ENCODE measurements around the gene MORF4L1.

The MORF4L1 gene

GRCh38 chr15:78928616-78929093 lies 56.0 kb downstream of the MORF4L1 start:
- peaks cover 19% of the 10 kb centered on the region for H3K4me1 ChIP-seq
- TF ChIP-seq, protein P1, sequence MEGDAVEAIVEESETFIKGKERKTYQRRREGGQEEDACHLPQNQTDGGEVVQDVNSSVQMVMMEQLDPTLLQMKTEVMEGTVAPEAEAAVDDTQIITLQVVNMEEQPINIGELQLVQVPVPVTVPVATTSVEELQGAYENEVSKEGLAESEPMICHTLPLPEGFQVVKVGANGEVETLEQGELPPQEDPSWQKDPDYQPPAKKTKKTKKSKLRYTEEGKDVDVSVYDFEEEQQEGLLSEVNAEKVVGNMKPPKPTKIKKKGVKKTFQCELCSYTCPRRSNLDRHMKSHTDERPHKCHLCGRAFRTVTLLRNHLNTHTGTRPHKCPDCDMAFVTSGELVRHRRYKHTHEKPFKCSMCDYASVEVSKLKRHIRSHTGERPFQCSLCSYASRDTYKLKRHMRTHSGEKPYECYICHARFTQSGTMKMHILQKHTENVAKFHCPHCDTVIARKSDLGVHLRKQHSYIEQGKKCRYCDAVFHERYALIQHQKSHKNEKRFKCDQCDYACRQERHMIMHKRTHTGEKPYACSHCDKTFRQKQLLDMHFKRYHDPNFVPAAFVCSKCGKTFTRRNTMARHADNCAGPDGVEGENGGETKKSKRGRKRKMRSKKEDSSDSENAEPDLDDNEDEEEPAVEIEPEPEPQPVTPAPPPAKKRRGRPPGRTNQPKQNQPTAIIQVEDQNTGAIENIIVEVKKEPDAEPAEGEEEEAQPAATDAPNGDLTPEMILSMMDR (IDR thresholded peaks at IDR 0.05; ENCODE audit: low read depth, low read length) = no peak
- DNase-seq = no peak
- H3K4me3 ChIP-seq (ENCODE audit: low read depth, low read length) = no peak overlapping the region
- no peaks in the 10 kb centered on the region for H3K9me3 ChIP-seq
- no peaks in the 10 kb centered on the region for H3K27me3 ChIP-seq
- H3K36me3 ChIP-seq = peaks cover 11% of the 10 kb centered on the region; the same call in 1 of the 2 replicates

GRCh38 chr15:78929536-78930264 lies 57.0 kb downstream of the MORF4L1 start:
- H3K36me3 ChIP-seq = peaks cover 11% of the 10 kb centered on the region; the same call in 1 of the 2 replicates
- no peaks in the 10 kb centered on the region for H3K9me3 ChIP-seq
- peaks cover 19% of the 10 kb centered on the region for H3K4me1 ChIP-seq
- no peak overlapping the region for H3K4me3 ChIP-seq (ENCODE audit: low read depth, low read length)
- TF ChIP-seq, protein P1 (IDR thresholded peaks at IDR 0.05; ENCODE audit: low read depth, low read length) = no peak
- no peaks in the 10 kb centered on the region for H3K27me3 ChIP-seq
- no peak for DNase-seq

DNA sequence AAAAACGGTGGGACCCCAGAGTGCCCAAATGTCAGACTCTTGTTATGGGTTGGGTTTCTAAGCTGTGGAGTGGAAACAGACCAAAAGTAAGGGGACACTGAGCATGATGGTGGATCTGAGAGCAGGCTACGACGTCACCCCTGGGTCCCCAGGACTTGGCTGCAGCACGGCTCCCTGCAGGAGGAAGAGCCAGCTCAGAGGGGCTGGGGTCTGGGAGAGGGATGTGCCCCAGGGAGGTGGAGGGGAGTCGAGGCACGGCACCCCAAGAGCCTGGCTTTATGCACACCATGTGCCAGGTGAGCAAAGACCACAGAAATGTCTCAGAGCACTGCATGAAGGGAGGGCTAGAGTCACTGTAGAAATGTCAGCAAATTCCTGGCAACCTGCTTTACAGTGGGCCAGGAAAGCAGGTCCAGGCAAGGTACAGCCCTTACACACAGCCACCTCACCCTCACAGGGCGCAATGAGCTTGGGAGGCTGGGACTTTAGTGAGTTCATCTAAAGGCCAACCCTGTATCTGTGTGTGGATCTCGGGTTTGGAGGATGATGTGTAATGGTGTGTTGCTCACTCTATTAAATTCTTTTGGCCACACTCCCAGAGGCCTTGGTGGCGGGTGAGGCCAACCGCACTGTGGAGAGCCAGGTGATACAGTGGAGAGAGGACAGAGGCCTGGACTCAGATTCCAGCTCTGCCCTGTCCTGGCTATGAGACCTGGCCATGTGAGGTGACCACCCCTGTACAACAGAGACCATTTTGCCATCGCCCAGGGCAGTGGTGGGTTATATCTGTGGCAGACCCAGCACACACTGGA lies 58.1 kb downstream of the MORF4L1 start:
- DNase-seq = peak; percentile 61
- H3K4me1 ChIP-seq = peaks cover 19% of the 10 kb centered on the region
- TF ChIP-seq, protein P1 (IDR thresholded peaks at IDR 0.05; ENCODE audit: low read depth, low read length) = no peak
- H3K36me3 ChIP-seq = 0 out of 2 replicates have a peak, but pooled peaks cover 4% of the 10 kb centered on the region
- no peak overlapping the region for H3K4me3 ChIP-seq (ENCODE audit: low read depth, low read length)
- H3K27me3 ChIP-seq = no peaks in the 10 kb centered on the region
- H3K9me3 ChIP-seq = no peaks in the 10 kb centered on the region

DNA sequence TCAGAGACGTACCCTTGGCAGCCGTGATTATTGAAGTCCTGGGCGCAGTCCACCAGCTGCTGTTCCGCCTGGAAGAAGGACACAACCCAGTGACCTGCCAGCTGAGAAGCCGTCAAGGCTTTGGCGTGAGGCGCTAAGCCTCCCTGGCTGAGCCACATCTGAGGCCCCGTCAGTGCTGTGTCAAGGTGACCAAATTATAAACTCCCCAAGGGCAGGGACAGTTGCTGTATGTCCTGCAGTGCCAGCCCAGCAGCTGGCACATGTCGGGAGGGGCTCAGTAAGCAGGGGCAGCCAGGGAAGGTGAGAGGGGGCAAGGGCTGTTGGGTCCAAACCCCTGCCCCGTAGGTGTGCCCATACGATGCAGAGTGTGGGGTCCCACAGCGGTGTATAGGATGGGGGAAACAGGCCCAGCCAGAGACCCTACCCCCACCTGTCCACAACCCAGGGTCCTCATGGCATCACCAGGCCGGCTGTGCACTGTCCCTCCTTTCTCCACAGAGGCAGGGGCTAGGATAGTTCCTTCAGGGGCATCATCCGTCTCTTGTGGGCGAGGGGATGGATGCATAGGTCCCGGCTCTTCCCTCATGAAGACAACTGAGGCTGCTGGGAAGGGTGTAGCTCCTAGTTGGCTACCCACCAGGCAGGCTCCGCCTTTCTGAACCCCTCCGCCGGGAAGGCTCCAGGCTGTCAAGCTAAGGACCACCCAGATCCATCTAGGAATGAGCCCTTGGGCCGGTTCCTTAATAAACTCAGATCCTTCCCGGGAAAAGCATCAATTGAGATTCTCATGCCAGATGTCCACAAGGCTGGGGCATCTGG lies 59.0 kb downstream of the MORF4L1 start:
- H3K9me3 ChIP-seq = no peaks in the 10 kb centered on the region
- TF ChIP-seq, protein P1 (IDR thresholded peaks at IDR 0.05; ENCODE audit: low read depth, low read length) = no peak
- no peaks in the 10 kb centered on the region for H3K27me3 ChIP-seq
- peaks cover 19% of the 10 kb centered on the region for H3K4me1 ChIP-seq
- DNase-seq = no peak
- 0 out of 2 replicates have a peak, but pooled peaks cover 4% of the 10 kb centered on the region for H3K36me3 ChIP-seq
- no peak overlapping the region for H3K4me3 ChIP-seq (ENCODE audit: low read depth, low read length)

GRCh38 chr15:78932258-78932808 lies 59.6 kb downstream of the MORF4L1 start:
- H3K36me3 ChIP-seq = 0 out of 2 replicates have a peak, but pooled peaks cover 3% of the 10 kb centered on the region
- no peak overlapping the region for H3K4me3 ChIP-seq (ENCODE audit: low read depth, low read length)
- no peaks in the 10 kb centered on the region for H3K9me3 ChIP-seq
- H3K27me3 ChIP-seq = no peaks in the 10 kb centered on the region
- H3K4me1 ChIP-seq = peaks cover 19% of the 10 kb centered on the region
- TF ChIP-seq, protein P1 (IDR thresholded peaks at IDR 0.05; ENCODE audit: low read depth, low read length) = no peak
- no peak for DNase-seq
